Left cardiac atrium (tissue), 4 donors: ENCODE data around the gene OSBPL9. TPM values are rescaled to one million over a fixed set of nuclear protein-coding genes. Genes with fewer than 3 reads are reported as not detected.
A peak's percentile ranks its signal among the peaks of the same experiment; 100 is the strongest.

ENCODE experiments used
- ATAC-seq, 2 donors: fragments of 200-7000 bp; cut with Tn5 transposase; one replicate each; pipeline ENCODE4 v1.9.1; 2020; ENCODE audit warnings: mild to moderate bottlenecking in 2 of 2, moderate library complexity in 2 of 2
- DNase-seq: peaks from one replicate; pipeline ENCODE4 v3.0.0-alpha.2; 2020
- intact Hi-C, 2 donors: fragments of 100-400 bp; cut with DNase I; formaldehyde crosslinking; loops; one replicate each; pipeline versions ENCODE4 v1.14.1 to v1.15.1; 2022 to 2023
- total RNA-seq, 2 donors: library from RNA; stranded (reverse); fragmentation: NEBNext Ultra II Directional; extraction: Animal tissue kit (Norgen Biotek cat#: 25700); gene quantifications; one replicate each; pipeline ENCODE4 v1.2.1, GENCODE V29; 2021
- donor health status: DM: no; HTN: yes; CAD: no.
- donor health status: DM: no; HTN: yes; CAD: no; lungs with severe emphysema.
- donor health status: DM: yes; HTN: yes; CAD: no.
- donor health status: Dilated cardiomyopathy.

The OSBPL9 gene
- total RNA-seq, 2 donors from 2014 or later: 39.3 to 45.1 TPM

GRCh38 chr1:51652599-51652998 lies 35.7 kb downstream of the OSBPL9 start:
- ATAC-seq (no peak), DNase-seq (no peak)
- intact Hi-C loops: no loop called here

GRCh38 chr1:51653127-51653526 lies 36.2 kb downstream of the OSBPL9 start:
- ATAC-seq: peak; percentile 50 to 61
- no peak for DNase-seq
- intact Hi-C loops: no loop called here

- intact Hi-C loops: no loop called here
- peak in 1 of 2 donors; percentile 17 for ATAC-seq
- no peak for DNase-seq
Observed at GRCh38 chr1:51654000-51654399, 37.1 kb downstream of the OSBPL9 start.

GRCh38 chr1:51656374-51656773 lies 39.5 kb downstream of the OSBPL9 start:
- DNase-seq (no peak), ATAC-seq (no peak)
- intact Hi-C loops: no loop called here

- intact Hi-C loops: loop anchor here in 1 of 2 donors (10.0 kb wide), 1 partner anchor 74 kb away; no protein-coding TSS in a partner anchor
- ATAC-seq (peak in 1 of 2 donors; percentile 5), DNase-seq (no peak)
Observed at GRCh38 chr1:51660580-51660979, 43.7 kb downstream of the OSBPL9 start.

- ATAC-seq: peak; percentile 84 to 96
- intact Hi-C loops: loop anchor here in 1 of 2 donors (10.0 kb wide), 1 partner anchor 74 kb away; no protein-coding TSS in a partner anchor
- no peak for DNase-seq
Observed at GRCh38 chr1:51661081-51661518, 44.2 kb downstream of the OSBPL9 start.

- ATAC-seq: no peak
- intact Hi-C loops: loop anchor here in 1 of 2 donors (10.0 kb wide), 1 partner anchor 72 kb away; no protein-coding TSS in a partner anchor
- DNase-seq: no peak
Observed at GRCh38 chr1:51663105-51663504, 46.2 kb downstream of the OSBPL9 start.

GRCh38 chr1:51663721-51664120 lies 46.8 kb downstream of the OSBPL9 start:
- DNase-seq (no peak), ATAC-seq (no peak)
- intact Hi-C loops: loop anchor here in 1 of 2 donors (10.0 kb wide), 1 partner anchor 71 kb away; no protein-coding TSS in a partner anchor

GRCh38 chr1:51664421-51665240 lies 47.7 kb downstream of the OSBPL9 start:
- intact Hi-C loops: loop anchor here in 1 of 2 donors (10.0 kb wide), 1 partner anchor 70 kb away; no protein-coding TSS in a partner anchor
- DNase-seq (no peak), ATAC-seq (peak in 1 of 2 donors; percentile 14)

GRCh38 chr1:51666478-51666877 lies 49.6 kb downstream of the OSBPL9 start:
- intact Hi-C loops: loop anchor here in 1 of 2 donors (10.0 kb wide), 1 partner anchor 68 kb away; no protein-coding TSS in a partner anchor
- DNase-seq (no peak), ATAC-seq (peak; percentile 39 to 85)

GRCh38 chr1:51667561-51667960 lies 50.7 kb downstream of the OSBPL9 start:
- no peak for DNase-seq
- no peak for ATAC-seq
- intact Hi-C loops: loop anchor here in 1 of 2 donors (10.0 kb wide), 1 partner anchor 67 kb away; no protein-coding TSS in a partner anchor

- intact Hi-C loops: loop anchor here in 1 of 2 donors (10.0 kb wide), 1 partner anchor 66 kb away; no protein-coding TSS in a partner anchor
- DNase-seq (no peak), ATAC-seq (no peak)
Observed at GRCh38 chr1:51669272-51669671, 52.4 kb downstream of the OSBPL9 start.

- DNase-seq: no peak
- intact Hi-C loops: loop anchor here in 1 of 2 donors (10.0 kb wide), 1 partner anchor 65 kb away; no protein-coding TSS in a partner anchor
- ATAC-seq: no peak
Observed at GRCh38 chr1:51669816-51670215, 52.9 kb downstream of the OSBPL9 start.

GRCh38 chr1:51671527-51672325 lies 54.8 kb downstream of the OSBPL9 start:
- ATAC-seq: peak in 1 of 2 donors; percentile 52

GRCh38 chr1:51673279-51673678 lies 56.4 kb downstream of the OSBPL9 start:
- DNase-seq (no peak), ATAC-seq (no peak)
- intact Hi-C loops: no loop called here

More at GRCh38 chr1:51671527-51672325, 54.8 kb downstream of the OSBPL9 start:
- no peak for DNase-seq
- intact Hi-C loops: no loop called here

- intact Hi-C loops: no loop called here
- DNase-seq: no peak
- no peak for ATAC-seq
Observed at GRCh38 chr1:51675177-51675780, 58.4 kb downstream of the OSBPL9 start.

GRCh38 chr1:51679435-51679834 lies 62.5 kb downstream of the OSBPL9 start:
- peak in 1 of 2 donors; percentile 57 for ATAC-seq
- intact Hi-C loops: no loop called here
- DNase-seq: no peak

GRCh38 chr1:51684776-51685175 lies 67.9 kb downstream of the OSBPL9 start:
- no peak for ATAC-seq
- intact Hi-C loops: no loop called here
- DNase-seq: no peak

GRCh38 chr1:51686450-51686849 lies 69.6 kb downstream of the OSBPL9 start:
- no peak for DNase-seq
- intact Hi-C loops: no loop called here
- peak in 1 of 2 donors; percentile 9 for ATAC-seq
